ENCODE data around the gene DDX59.

DDX59 gene

GRCh38 chr1:200692316-200692715 lies 22.6 kb upstream of the DDX59 start:
- TF ChIP-seq L3MBTL2 (conservative IDR thresholded peaks at IDR 0.05) (no peak), ZNF384 (IDR thresholded peaks at IDR 0.05) (peak; percentile 46; the same call in 1 of the 2 replicates)
- TF ChIP-seq, protein P1, sequence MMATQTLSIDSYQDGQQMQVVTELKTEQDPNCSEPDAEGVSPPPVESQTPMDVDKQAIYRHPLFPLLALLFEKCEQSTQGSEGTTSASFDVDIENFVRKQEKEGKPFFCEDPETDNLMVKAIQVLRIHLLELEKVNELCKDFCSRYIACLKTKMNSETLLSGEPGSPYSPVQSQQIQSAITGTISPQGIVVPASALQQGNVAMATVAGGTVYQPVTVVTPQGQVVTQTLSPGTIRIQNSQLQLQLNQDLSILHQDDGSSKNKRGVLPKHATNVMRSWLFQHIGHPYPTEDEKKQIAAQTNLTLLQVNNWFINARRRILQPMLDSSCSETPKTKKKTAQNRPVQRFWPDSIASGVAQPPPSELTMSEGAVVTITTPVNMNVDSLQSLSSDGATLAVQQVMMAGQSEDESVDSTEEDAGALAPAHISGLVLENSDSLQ (IDR thresholded peaks at IDR 0.05) = peak; percentile 89
- DNase-seq (ENCODE audit: extremely low spot score) = no peak
- ChIA-PET POLR2A (no interaction called here), CTCF (interaction anchor here (0.6 kb wide), 1 partner anchor 70 kb away, joined by 5 read pairs; no protein-coding TSS in a partner anchor)

DNA sequence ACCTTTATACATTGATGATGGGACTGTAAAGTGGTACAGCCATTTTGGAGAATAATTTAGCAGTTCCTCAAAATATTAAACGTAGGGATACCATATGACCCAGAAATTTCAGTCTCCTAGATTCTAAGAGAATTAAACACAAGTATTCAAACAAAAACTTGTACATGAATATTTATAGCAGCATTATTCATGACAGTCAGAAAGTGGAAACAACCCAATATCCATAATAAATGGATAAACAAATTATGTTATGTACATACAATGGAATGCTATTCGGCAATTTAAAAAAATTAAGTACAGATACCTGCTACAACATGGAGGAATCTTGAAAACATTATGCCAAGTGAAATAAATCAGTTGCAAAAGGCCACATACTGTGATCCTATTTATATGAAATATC lies 16.9 kb upstream of the DDX59 start:
- CTCF ChIA-PET = no interaction called here
- TF ChIP-seq HDGF (IDR thresholded peaks at IDR 0.05; ENCODE audit: borderline replicate concordance) = no peak
- TF ChIP-seq, protein P1 (IDR thresholded peaks at IDR 0.05) = no peak
- no peak for TF ChIP-seq CTBP1 (IDR thresholded peaks at IDR 0.05; ENCODE audit: borderline replicate concordance)
- TF ChIP-seq LEF1 (IDR thresholded peaks at IDR 0.05; ENCODE audit: borderline replicate concordance) = no peak
- TF ChIP-seq ARNT (IDR thresholded peaks at IDR 0.05) = no peak
- no peak for TF ChIP-seq BHLHE40 (IDR thresholded peaks at IDR 0.05; ENCODE audit: borderline replicate concordance)
- no peak for TF ChIP-seq ELF4 (IDR thresholded peaks at IDR 0.05)
- no peak for DNase-seq (ENCODE audit: extremely low spot score)
- POLR2A ChIA-PET = no interaction called here

DNA sequence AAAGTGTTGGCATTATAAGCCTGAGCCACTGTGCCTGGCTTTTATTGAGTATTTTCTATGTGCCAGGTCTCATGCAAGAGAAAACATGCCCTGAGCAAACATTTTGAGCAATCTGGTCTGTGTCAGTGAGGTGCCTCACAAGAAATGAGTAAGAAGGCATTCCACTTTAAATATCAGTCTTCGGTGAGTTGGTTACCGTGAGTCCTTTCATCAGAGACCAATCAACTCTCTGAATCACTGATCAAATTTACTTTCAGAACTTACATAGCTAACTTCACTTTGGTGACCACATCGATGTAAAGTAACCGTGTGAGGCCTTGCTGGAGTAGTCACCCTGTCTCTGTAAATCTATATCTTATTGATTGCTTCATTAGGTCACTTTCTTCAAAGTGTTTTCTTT lies 14.3 kb upstream of the DDX59 start:
- TF ChIP-seq FOXM1 (IDR thresholded peaks at IDR 0.05; ENCODE audit: borderline replicate concordance) (no peak), LEF1 (IDR thresholded peaks at IDR 0.05; ENCODE audit: borderline replicate concordance) (no peak), HDGF (IDR thresholded peaks at IDR 0.05; ENCODE audit: borderline replicate concordance) (no peak), SP1 (IDR thresholded peaks at IDR 0.05) (no peak), NFRKB (IDR thresholded peaks at IDR 0.05) (no peak), L3MBTL2 (conservative IDR thresholded peaks at IDR 0.05) (no peak), ELF4 (IDR thresholded peaks at IDR 0.05) (no peak), FOXK2 (IDR thresholded peaks at IDR 0.05) (no peak), ZNF384 (IDR thresholded peaks at IDR 0.05) (no peak), TARDBP (IDR thresholded peaks at IDR 0.05) (no peak), BHLHE40 (IDR thresholded peaks at IDR 0.05; ENCODE audit: borderline replicate concordance) (no peak), FOXA1 (IDR thresholded peaks at IDR 0.05) (no peak), ARNT (IDR thresholded peaks at IDR 0.05) (no peak), CTBP1 (IDR thresholded peaks at IDR 0.05; ENCODE audit: borderline replicate concordance) (no peak), SUZ12 (IDR thresholded peaks at IDR 0.05) (no peak)
- TF ChIP-seq, protein P1 (IDR thresholded peaks at IDR 0.05) = no peak
- DNase-seq (ENCODE audit: extremely low spot score) = no peak
- ChIA-PET CTCF (no interaction called here), POLR2A (no interaction called here)

- DNase-seq (ENCODE audit: extremely low spot score) = no peak
- CTCF ChIA-PET = no interaction called here
- POLR2A ChIA-PET = interaction anchor here (1.2 kb wide), 1 partner anchor 13 kb away, joined by 7 read pairs; the partner anchor contains the start of gene DDX59
- TF ChIP-seq BHLHE40 (IDR thresholded peaks at IDR 0.05; ENCODE audit: borderline replicate concordance) (no peak), TARDBP (IDR thresholded peaks at IDR 0.05) (no peak), FOXA1 (IDR thresholded peaks at IDR 0.05) (no peak), FOXK2 (IDR thresholded peaks at IDR 0.05) (no peak), ARNT (IDR thresholded peaks at IDR 0.05) (no peak), LEF1 (IDR thresholded peaks at IDR 0.05; ENCODE audit: borderline replicate concordance) (no peak), CTBP1 (IDR thresholded peaks at IDR 0.05; ENCODE audit: borderline replicate concordance) (no peak), NFRKB (IDR thresholded peaks at IDR 0.05) (no peak), SP1 (IDR thresholded peaks at IDR 0.05) (no peak), ELF4 (IDR thresholded peaks at IDR 0.05) (no peak), SUZ12 (IDR thresholded peaks at IDR 0.05) (no peak), ZNF384 (IDR thresholded peaks at IDR 0.05) (no peak), HDGF (IDR thresholded peaks at IDR 0.05; ENCODE audit: borderline replicate concordance) (no peak), FOXM1 (IDR thresholded peaks at IDR 0.05; ENCODE audit: borderline replicate concordance) (no peak), L3MBTL2 (conservative IDR thresholded peaks at IDR 0.05) (no peak)
- TF ChIP-seq, protein P1 (IDR thresholded peaks at IDR 0.05) = no peak
Observed at GRCh38 chr1:200683298-200683697, 13.6 kb upstream of the DDX59 start.

GRCh38 chr1:200681231-200681630 lies 11.5 kb upstream of the DDX59 start:
- ChIA-PET CTCF (interaction anchor here (0.6 kb wide), 1 partner anchor 222 kb away, joined by 4 read pairs; no protein-coding TSS in a partner anchor), POLR2A (interaction anchor here (2.0 kb wide), 1 partner anchor 12 kb away, joined by 7 read pairs; the partner anchor contains the start of gene DDX59)
- no peak for DNase-seq (ENCODE audit: extremely low spot score)
- no peak for TF ChIP-seq FOXM1 (IDR thresholded peaks at IDR 0.05; ENCODE audit: borderline replicate concordance)
- TF ChIP-seq TARDBP (IDR thresholded peaks at IDR 0.05) = no peak
- TF ChIP-seq HDGF (IDR thresholded peaks at IDR 0.05; ENCODE audit: borderline replicate concordance) = no peak
- TF ChIP-seq, protein P1 (IDR thresholded peaks at IDR 0.05) = no peak
- no peak for TF ChIP-seq FOXA1 (IDR thresholded peaks at IDR 0.05)
- no peak for TF ChIP-seq NFRKB (IDR thresholded peaks at IDR 0.05)
- no peak for TF ChIP-seq ARNT (IDR thresholded peaks at IDR 0.05)
- TF ChIP-seq L3MBTL2 (conservative IDR thresholded peaks at IDR 0.05) = no peak
- TF ChIP-seq ELF4 (IDR thresholded peaks at IDR 0.05) = no peak
- TF ChIP-seq SP1 (IDR thresholded peaks at IDR 0.05) = no peak
- no peak for TF ChIP-seq BHLHE40 (IDR thresholded peaks at IDR 0.05; ENCODE audit: borderline replicate concordance)
